Heart right ventricle (tissue), 16 donors: ENCODE measurements around the gene KDM4E. TPM values are rescaled to one million over a fixed set of nuclear protein-coding genes. Genes with fewer than 3 reads are reported as not detected.

ENCODE experiments used
- ATAC-seq, 8 donors: fragments of 200-7000 bp; cut with Tn5 transposase; one replicate each; pipeline ENCODE4 v1.9.1; 2020; ENCODE audit warnings: mild to moderate bottlenecking in 8 of 8, moderate library complexity in 8 of 8, moderate number of reproducible peaks in 1 of 8
- DNase-seq, 2 donors: peaks; one replicate each; pipeline ENCODE4 v3.0.0-alpha.2; 2020
- H3K27ac ChIP-seq, 10 donors: fragments of 200-600 bp; sonication (generic) in 2 of 10; one replicate each; pipeline versions ENCODE4 v1.5.0 to v1.8.0; 2020 to 2022; ENCODE audit warnings: mild to moderate bottlenecking in 3 of 10
- H3K27me3 ChIP-seq, 7 donors: fragments of 200-600 bp; one replicate each; pipeline ENCODE4 v1.8.0; 2021 to 2022; ENCODE audit warnings: mild to moderate bottlenecking in 2 of 7
- H3K36me3 ChIP-seq, 9 donors: fragments of 200-600 bp; sonication (generic) in 1 of 9; one replicate each; pipeline versions ENCODE4 v1.5.0 to v1.8.0; 2020 to 2022; ENCODE audit warnings: mild to moderate bottlenecking in 2 of 9
- H3K4me1 ChIP-seq, 9 donors: fragments of 200-600 bp; sonication (generic) in 1 of 9; one replicate each; pipeline versions ENCODE4 v1.5.0 to v1.8.0; 2020 to 2022; ENCODE audit warnings: mild to moderate bottlenecking in 4 of 9
- H3K4me3 ChIP-seq, 10 donors: fragments of 200-600 bp; sonication (generic) in 2 of 10; one replicate each; pipeline versions ENCODE4 v1.5.0 to v1.8.0; 2020 to 2022; ENCODE audit warnings: mild to moderate bottlenecking in 7 of 10, moderate library complexity in 2 of 10
- H3K9me3 ChIP-seq, 11 donors: fragments of 200-600 bp in 10 of 11; sonication (generic) in 2 of 11; one replicate each; pipeline versions ENCODE4 v1.5.0 to v1.8.0; 2013 to 2022; ENCODE audit warnings: mild to moderate bottlenecking in 2 of 11, control low read depth in 1 of 11, moderate library complexity in 1 of 11
- WGBS, 2 donors: extraction: QIAGEN DNeasy Blood & Tissue Kit; methylation state at CpG; one replicate each; pipeline ENCODE4 v1.1.7; 2013; ENCODE audit warnings: inconsistent platforms in 1 of 2; 5-methylcytosine and 5-hydroxymethylcytosine counted together
- intact Hi-C, 10 donors: fragments of 100-400 bp; cut with DNase I; formaldehyde crosslinking; loops; one replicate each; pipeline versions ENCODE4 v1.11.1 to v1.14.2; 2022
- long read RNA-seq, 3 donors: library from polyadenylated mRNA; unstranded; transcript quantifications; one replicate each; pipeline ENCODE4 v2.0.0, GENCODE V29; 2020 to 2021
- polyA plus RNA-seq, 2 donors: library from polyadenylated mRNA; stranded (reverse); fragments of 200-250 nt; gene quantifications; one replicate each; pipeline ENCODE4 v1.2.3, GENCODE V29; 2013
- total RNA-seq, 10 donors: library from RNA; stranded (reverse); fragmentation: NEBNext Ultra II Directional in 3 of 10; extraction: Animal tissue kit (Norgen Biotek cat#: 25700) in 3 of 10; gene quantifications; one replicate each; pipeline versions ENCODE4 v1.2.1 to v1.2.4, GENCODE V29; 2021 to 2023
- TF ChIP-seq, protein P1 (sequence below), 9 donors: fragments of 200-600 bp; sonication (generic) in 2 of 9; IDR thresholded peaks; one replicate each; pipeline versions ENCODE4 v1.5.0 to v1.8.0; 2021 to 2022; ENCODE audit warnings: antibody characterized with exemption in 9 of 9, mild to moderate bottlenecking in 5 of 9, moderate library complexity in 1 of 9
- donor health status: Arrhythmogenic right ventricular cardiomyopathy.
- donor health status: ischemic (EF 13 %, LVEDD 7.1; RV severe dilation, severe dysfunction).
- donor health status: healthy with polysubstance abuse.
- donor health status: DM: no; HTN: yes; CAD: no.
- donor health status: DM: no; HTN: no; CAD: no.
- donor health status: ischemic (EF 25% LVEDD 6.9; RV normal size, moderate dysfunction).
- donor health status: ischemic (EF 25% LVEDD 5.7; RV mildly dilated, moderate dysfunction).
- donor health status: healthy.
- donor health status: DM: yes; HTN: yes; CAD: no.
- donor health status: Ischemic cardiomyopathy.
- donor health status: ischemic (EF 35%, LVEDD 5.7; RV mildly dilated, moderate dysfunction).
- donor health status: nonischemic (EF 11% LVEDD 7.7; RV severe dilation, severe dysfunction).
- donor health status: DM: yes; HTN: yes; CAD: no.
- donor health status: PGD.
- donor health status: ischemic (EF 29% LVEDD 5.4; RV normal size, mild dysfunction).
- donor health status: nonischemic (EF 23%, LVEDD 6.1; RV moderate dilation, normal function).

The KDM4E gene
- total RNA-seq = not detected
- polyA plus RNA-seq = not detected
- long read RNA-seq, donor 1 = 0 reads
- long read RNA-seq, donor 2 = 0 reads
- long read RNA-seq, donor 3 = 0 reads

GRCh38 chr11:95024958-95025357 is at the start of gene KDM4E:
TSS of gene KDM4E (plus strand) at chr11:95025258. CDS start at chr11:95025558, 300 bp downstream.
- H3K4me1 ChIP-seq = no peaks in the 10 kb centered on the region
- no peak within 1 kb of the TSS for H3K4me3 ChIP-seq
- H3K9me3 ChIP-seq = no peaks in the 10 kb centered on the region
- H3K27me3 ChIP-seq = no peaks in the 10 kb centered on the region
- ATAC-seq (no peak), DNase-seq (no peak)
- intact Hi-C loops = no loop called here
- WGBS, 2 donors = 88 to 92% methylated on average over 1 of the region's 1 CpG
- no peaks in the 10 kb centered on the region for H3K36me3 ChIP-seq
- no peak within 1 kb of the TSS for H3K27ac ChIP-seq
- TF ChIP-seq, protein P1, sequence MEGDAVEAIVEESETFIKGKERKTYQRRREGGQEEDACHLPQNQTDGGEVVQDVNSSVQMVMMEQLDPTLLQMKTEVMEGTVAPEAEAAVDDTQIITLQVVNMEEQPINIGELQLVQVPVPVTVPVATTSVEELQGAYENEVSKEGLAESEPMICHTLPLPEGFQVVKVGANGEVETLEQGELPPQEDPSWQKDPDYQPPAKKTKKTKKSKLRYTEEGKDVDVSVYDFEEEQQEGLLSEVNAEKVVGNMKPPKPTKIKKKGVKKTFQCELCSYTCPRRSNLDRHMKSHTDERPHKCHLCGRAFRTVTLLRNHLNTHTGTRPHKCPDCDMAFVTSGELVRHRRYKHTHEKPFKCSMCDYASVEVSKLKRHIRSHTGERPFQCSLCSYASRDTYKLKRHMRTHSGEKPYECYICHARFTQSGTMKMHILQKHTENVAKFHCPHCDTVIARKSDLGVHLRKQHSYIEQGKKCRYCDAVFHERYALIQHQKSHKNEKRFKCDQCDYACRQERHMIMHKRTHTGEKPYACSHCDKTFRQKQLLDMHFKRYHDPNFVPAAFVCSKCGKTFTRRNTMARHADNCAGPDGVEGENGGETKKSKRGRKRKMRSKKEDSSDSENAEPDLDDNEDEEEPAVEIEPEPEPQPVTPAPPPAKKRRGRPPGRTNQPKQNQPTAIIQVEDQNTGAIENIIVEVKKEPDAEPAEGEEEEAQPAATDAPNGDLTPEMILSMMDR (IDR thresholded peaks at IDR 0.05) = no peak

DNA sequence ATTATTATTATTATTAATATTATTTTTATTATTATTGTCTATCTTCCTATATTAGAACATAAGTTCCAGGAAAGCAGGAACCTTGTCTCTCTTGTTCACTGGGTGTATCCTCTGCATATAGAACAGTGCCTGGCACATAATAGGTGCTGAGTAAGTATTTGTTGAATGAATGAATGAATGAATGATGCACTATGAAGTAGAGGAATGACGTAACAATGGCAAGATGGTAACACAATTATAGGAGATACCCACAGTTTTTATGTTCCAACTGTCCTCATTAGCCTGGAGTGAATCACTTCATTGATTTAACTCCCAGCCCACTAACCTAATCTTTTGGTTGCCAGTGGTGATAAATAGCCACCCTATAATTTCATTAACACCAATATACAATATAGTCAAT is 49.5 kb upstream of the KDM4E start:
- Histone ChIP-seq H3K27me3 (no peaks in the 10 kb centered on the region), H3K4me3 (no peak overlapping the region), H3K36me3 (peaks cover 0 to 16% (median 12%) of the 10 kb centered on the region in 9 donors), H3K27ac (no peak overlapping the region), H3K4me1 (peaks cover 2 to 26% (median 15%) of the 10 kb centered on the region in 9 donors), H3K9me3 (no peaks in the 10 kb centered on the region)
- TF ChIP-seq, protein P1 (IDR thresholded peaks at IDR 0.05) = no peak
- 88 to 93% methylated on average over 1 of the region's 1 CpG for WGBS, 2 donors
- no peak for DNase-seq
- no peak for ATAC-seq
- intact Hi-C loops = loop anchor here in 6 of 10 donors (10.0 kb wide), 4 partner anchors 169 to 809 kb away; partner anchors contain the start of gene FAM76B (in 1 of the 6)

DNA sequence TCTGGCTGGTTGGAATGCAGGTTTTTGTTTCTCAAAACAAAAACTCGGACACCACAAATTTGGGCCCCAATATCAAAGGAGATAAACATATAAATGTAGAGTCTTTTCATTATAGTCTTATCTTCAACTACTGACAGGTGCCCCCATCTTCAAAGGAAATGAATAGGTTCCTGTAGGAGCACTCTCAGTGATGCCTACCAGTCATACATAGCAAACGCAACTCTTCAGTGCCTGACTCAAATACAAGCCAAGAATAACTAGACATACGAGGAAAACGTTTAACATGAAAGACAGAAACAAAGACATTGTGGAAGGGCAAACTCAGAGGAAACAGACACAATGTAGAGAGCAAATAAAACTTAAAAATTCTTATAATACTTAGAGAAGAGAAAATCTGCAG is 37.7 kb upstream of the KDM4E start:
- Histone ChIP-seq H3K4me3 (no peak overlapping the region), H3K27me3 (peaks cover 0 to 9% (median 0%) of the 10 kb centered on the region in 7 donors), H3K9me3 (no peaks in the 10 kb centered on the region), H3K4me1 (no peaks in the 10 kb centered on the region), H3K36me3 (no peaks in the 10 kb centered on the region), H3K27ac (no peak overlapping the region)
- WGBS, 2 donors = 64 to 66% methylated on average over 4 of the region's 4 CpGs
- TF ChIP-seq, protein P1 (IDR thresholded peaks at IDR 0.05) = no peak
- no peak for ATAC-seq
- intact Hi-C loops = no loop called here
- no peak for DNase-seq

- no peaks in the 10 kb centered on the region for H3K36me3 ChIP-seq
- no peaks in the 10 kb centered on the region for H3K4me1 ChIP-seq
- H3K9me3 ChIP-seq = no peaks in the 10 kb centered on the region
- intact Hi-C loops = no loop called here
- WGBS, 2 donors = 84 to 92% methylated on average over 1 of the region's 1 CpG
- no peak overlapping the region for H3K27ac ChIP-seq
- DNase-seq (no peak), ATAC-seq (no peak)
- TF ChIP-seq, protein P1 (IDR thresholded peaks at IDR 0.05) = no peak
- H3K27me3 ChIP-seq = peaks cover 0 to 9% (median 0%) of the 10 kb centered on the region in 7 donors
- no peak overlapping the region for H3K4me3 ChIP-seq
Observed at GRCh38 chr11:94988748-94989147, 36.3 kb upstream of the KDM4E start.
